ENCODE results near the gene GPATCH1.

GPATCH1 gene

DNA sequence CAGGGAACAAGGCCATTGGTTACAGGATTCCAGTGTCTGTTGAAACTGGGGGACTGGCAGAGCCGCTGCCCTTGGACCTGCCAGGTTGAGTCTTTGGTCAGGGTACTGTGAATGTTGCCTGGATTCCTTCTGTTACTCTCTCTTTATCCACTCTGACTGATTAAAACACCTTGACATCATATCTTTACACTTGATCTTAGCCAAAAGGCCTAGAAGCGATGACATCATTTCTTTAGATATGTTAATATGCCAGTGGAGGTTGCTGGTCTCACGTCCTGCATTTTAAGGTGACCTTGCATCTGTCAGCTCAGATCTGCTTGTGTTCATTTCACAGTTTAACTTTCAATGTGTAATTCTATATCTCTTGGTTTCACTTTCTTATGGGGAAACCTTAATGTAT, 9.2 kb downstream of the GPATCH1 start:
- no peak overlapping the region for H3K4me3 ChIP-seq (ENCODE audit: low read depth, low read length)
- no peak for TF ChIP-seq CTCF (IDR thresholded peaks at IDR 0.05; ENCODE audit: low read depth, low read length)

DNA sequence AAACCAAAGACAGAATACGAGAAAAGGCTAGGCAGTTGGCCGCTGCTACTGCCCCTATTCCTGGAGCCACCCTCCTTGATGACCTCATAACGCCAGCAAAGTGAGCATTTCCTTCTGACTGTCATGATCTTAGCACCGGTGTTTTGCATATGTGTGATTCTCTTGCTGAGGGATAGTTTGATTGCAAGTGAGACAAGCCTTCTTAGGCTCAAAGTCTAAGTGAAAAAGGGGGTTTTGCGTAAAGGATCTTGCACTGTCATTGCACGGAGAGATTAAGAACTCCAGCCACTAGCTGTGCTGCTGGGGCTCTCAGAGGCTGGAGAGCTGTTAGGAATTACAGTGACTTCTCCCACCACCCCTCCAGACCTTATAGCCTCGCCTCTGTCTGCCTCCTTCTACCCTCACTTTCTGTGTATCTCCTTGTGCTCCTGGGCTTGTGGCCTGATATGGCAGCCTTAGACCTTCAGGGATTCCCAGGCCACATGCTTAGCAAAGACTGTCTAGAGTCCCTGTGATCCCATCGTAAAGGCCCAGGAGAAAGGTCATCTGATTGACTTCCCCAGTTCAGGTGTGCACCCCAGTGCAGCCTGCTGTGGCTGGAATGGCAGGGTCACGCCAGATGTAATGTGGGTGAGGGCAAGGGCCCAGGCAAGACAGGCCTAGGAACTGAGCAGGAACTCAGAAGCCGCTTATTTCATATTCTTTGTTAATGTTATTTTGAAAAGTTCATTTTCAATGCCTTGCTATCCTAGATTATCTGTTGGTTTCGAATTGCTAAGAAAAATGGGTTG, 12.6 kb downstream of the GPATCH1 start:
- no peak overlapping the region for H3K4me3 ChIP-seq (ENCODE audit: low read depth, low read length)
- TF ChIP-seq CTCF (IDR thresholded peaks at IDR 0.05; ENCODE audit: low read depth, low read length), result no peak

DNA sequence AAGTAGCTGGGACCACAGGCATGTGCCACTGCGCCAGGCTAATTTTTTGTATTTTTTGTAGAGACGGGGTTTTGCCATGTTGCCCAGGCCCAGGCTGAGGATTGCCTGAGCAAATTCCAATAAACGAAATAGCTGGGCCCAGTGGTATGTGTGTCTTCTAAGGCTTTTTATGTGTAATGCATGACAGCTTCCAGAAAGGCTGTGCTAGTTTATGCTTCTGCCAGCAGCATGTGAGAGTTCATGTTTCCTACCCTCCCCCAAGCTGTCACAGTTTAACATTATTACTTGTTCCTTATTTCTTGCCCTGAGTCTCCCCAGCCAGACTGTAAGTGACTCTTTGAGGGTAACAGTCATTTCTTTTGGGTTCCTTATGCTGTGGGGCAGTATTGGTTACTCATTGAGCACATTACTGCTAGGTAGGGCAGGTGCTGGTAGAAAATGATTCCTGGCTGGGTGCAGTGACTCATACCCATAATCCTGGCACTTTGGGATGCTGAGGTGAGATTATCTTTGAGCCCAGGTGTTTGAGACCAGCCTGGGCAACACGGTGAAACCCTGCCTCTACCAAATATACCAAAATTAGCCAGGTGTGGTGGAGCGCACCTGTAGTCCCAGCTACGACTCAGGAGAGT, 13.6 kb downstream of the GPATCH1 start:
- no peak for TF ChIP-seq CTCF (IDR thresholded peaks at IDR 0.05; ENCODE audit: low read depth, low read length)
- H3K4me3 ChIP-seq (ENCODE audit: low read depth, low read length), result no peak overlapping the region

- no peak for TF ChIP-seq CTCF (IDR thresholded peaks at IDR 0.05; ENCODE audit: low read depth, low read length)
- no peak overlapping the region for H3K4me3 ChIP-seq (ENCODE audit: low read depth, low read length)
These were observed 15.0 kb downstream of the GPATCH1 start for GRCh38 chr19:33096005-33096404.

GRCh38 chr19:33098055-33098534, 17.1 kb downstream of the GPATCH1 start:
- no peak overlapping the region for H3K4me3 ChIP-seq (ENCODE audit: low read depth, low read length)
- TF ChIP-seq CTCF (IDR thresholded peaks at IDR 0.05; ENCODE audit: low read depth, low read length), result no peak

DNA sequence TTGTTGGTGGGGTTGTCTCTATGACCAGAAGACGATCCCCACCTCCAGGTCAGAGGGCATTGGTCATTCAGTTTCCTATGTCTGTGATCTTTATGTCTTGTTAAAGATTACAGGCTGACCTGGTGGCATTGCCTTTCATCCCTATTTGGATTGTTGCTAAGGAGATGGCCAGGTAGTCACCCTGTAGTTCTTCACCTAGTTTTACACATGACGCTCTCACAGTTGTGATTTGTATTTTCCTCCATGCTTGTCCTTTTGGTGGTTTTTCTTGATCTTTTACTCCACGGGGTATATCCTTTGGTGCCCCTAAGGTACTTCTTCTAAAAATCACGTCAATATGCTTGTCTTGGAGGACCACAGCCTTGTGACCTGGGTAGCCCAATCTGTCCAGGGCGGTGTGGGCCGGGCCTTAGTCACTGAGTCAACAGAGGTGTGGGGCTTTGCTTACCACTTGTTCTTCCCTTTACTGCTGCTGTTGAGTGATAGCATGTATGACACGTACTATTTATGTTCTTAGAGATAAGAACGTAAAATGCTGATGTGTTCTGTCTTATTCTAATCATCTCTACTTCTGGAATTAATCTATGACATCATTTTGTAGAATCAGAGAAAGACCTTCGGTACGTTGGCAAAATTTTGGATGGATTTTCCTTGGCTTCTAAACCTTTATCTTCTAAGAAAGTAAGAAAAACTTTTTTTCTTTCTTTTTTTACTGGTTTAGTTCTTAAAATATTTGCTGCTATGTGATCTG, 20.1 kb downstream of the GPATCH1 start:
- H3K4me3 ChIP-seq (ENCODE audit: low read depth, low read length), result no peak overlapping the region
- TF ChIP-seq CTCF (IDR thresholded peaks at IDR 0.05; ENCODE audit: low read depth, low read length), result no peak
